GM23338 (cell line): ENCODE data around the gene CACNB3. TPM values are rescaled to one million over a fixed set of nuclear protein-coding genes. Genes with fewer than 3 reads are reported as not detected.

Source experiments
- ATAC-seq: fragments of 200-7000 bp; cut with Tn5 transposase; 3 replicates; pipeline ENCODE4 v1.9.1; 2020
- DNase-seq: peaks from one replicate; pipeline ENCODE4 v3.0.0-alpha.2; 2015; ENCODE audit warnings: low spot score
- H2AFZ ChIP-seq: fragments of 200-600 bp; sonication (generic); 2 replicates; pipeline ENCODE4 v1.8.0; 2016; ENCODE audit warnings: antibody characterized with exemption, mild to moderate bottlenecking, moderate library complexity
- H3F3A ChIP-seq: fragments of 200-600 bp; sonication (generic); replicated peaks from 2 replicates; pipeline ENCODE4 v1.8.0; 2017; ENCODE audit warnings: antibody characterized with exemption, mixed run types, low read depth
- H3K27ac ChIP-seq: fragments of 200-600 bp; sonication (generic); 2 replicates; pipeline ENCODE4 v1.6.1; 2016; ENCODE audit warnings: low read depth
- H3K27me3 ChIP-seq: fragments of 200-600 bp; sonication (generic); 2 replicates; pipeline ENCODE4 v1.8.0; 2016; ENCODE audit warnings: mild to moderate bottlenecking, mixed run types, moderate library complexity; ENCODE audit not compliant: insufficient read depth
- H3K36me3 ChIP-seq: fragments of 200-600 bp; sonication (generic); 2 replicates; pipeline ENCODE4 v1.8.0; 2016; ENCODE audit warnings: mild to moderate bottlenecking; ENCODE audit not compliant: insufficient read depth
- H3K4me1 ChIP-seq: fragments of 200-600 bp; sonication (generic); 2 replicates; pipeline ENCODE4 v1.8.0; 2016; ENCODE audit warnings: mild to moderate bottlenecking, moderate library complexity; ENCODE audit not compliant: insufficient read depth
- H3K4me2 ChIP-seq: fragments of 200-600 bp; sonication (generic); 2 replicates; pipeline ENCODE4 v1.7.1; 2017; ENCODE audit warnings: mixed run types
- H3K4me3 ChIP-seq: fragments of 200-600 bp; sonication (generic); 2 replicates; pipeline ENCODE4 v1.6.1; 2016; ENCODE audit warnings: mixed run types
- H3K79me2 ChIP-seq: fragments of 200-600 bp; sonication (generic); replicated peaks from 2 replicates; pipeline ENCODE4 v1.8.0; 2017; ENCODE audit warnings: mild to moderate bottlenecking; ENCODE audit not compliant: insufficient read depth
- H3K9me2 ChIP-seq: fragments of 200-600 bp; sonication (generic); 2 replicates; pipeline ENCODE4 v1.8.0; 2017; ENCODE audit not compliant: insufficient read depth
- H4K20me1 ChIP-seq: fragments of 200-600 bp; sonication (generic); replicated peaks from 2 replicates; pipeline ENCODE4 v1.8.0; 2017; ENCODE audit warnings: mild to moderate bottlenecking; ENCODE audit not compliant: insufficient read depth
- H3K27ac Mint-ChIP-seq: 2 replicates; pipeline ENCODE4 v1.8.0; 2020; ENCODE audit warnings: inconsistent platforms, mild to moderate bottlenecking, moderate library complexity, mixed read lengths
- H3K27me3 Mint-ChIP-seq: 3 replicates; pipeline ENCODE4 v1.8.0; 2022; ENCODE audit warnings: low read depth, mild to moderate bottlenecking, moderate library complexity, mixed read lengths, inconsistent platforms; ENCODE audit not compliant: insufficient read depth, poor library complexity
- H3K36me3 Mint-ChIP-seq: 3 replicates; pipeline ENCODE4 v1.8.0; 2021; ENCODE audit warnings: low read depth, mild to moderate bottlenecking, inconsistent platforms, moderate library complexity, mixed read lengths
- H3K4me1 Mint-ChIP-seq: 3 replicates; pipeline ENCODE4 v1.8.0; 2020; ENCODE audit warnings: mild to moderate bottlenecking, inconsistent platforms, mixed read lengths
- H3K4me3 Mint-ChIP-seq: 3 replicates; pipeline ENCODE4 v1.8.0; 2021; ENCODE audit warnings: moderate library complexity, mild to moderate bottlenecking, inconsistent platforms, mixed read lengths
- H3K9me3 Mint-ChIP-seq: 3 replicates; pipeline ENCODE4 v1.8.0; 2020; ENCODE audit warnings: moderate library complexity, mild to moderate bottlenecking, inconsistent platforms, mixed read lengths
- CREB1 ChIP-seq: fragments of 250-450 bp; sonication (Bioruptor Pico); IDR thresholded peaks from 2 replicates; pipeline ENCODE4 v1.5.0; 2020; ENCODE audit warnings: low read depth, mild to moderate bottlenecking, moderate library complexity
- CTCF ChIP-seq, 2 experiments: fragments of 200-600 bp in 1 of 2; sonication (generic) in 1 of 2; conservative IDR thresholded peaks; 2 replicates each; pipeline versions ENCODE4 v1.5.1 to v1.6.1; 2016 to 2017; ENCODE audit warnings: antibody characterized with exemption in 2 of 2, low read depth in 2 of 2, mild to moderate bottlenecking in 2 of 2, moderate library complexity in 1 of 2
- EZH2 ChIP-seq: fragments of 200-600 bp; sonication (generic); IDR thresholded peaks from one replicate; pipeline ENCODE4 v1.8.0; 2017; ENCODE audit warnings: antibody characterized with exemption, mild to moderate bottlenecking, low read depth; ENCODE audit not compliant: unreplicated experiment
- EZH2phosphoT487 ChIP-seq: fragments of 200-600 bp; sonication (generic); IDR thresholded peaks from one replicate; pipeline ENCODE4 v1.8.1; 2018; ENCODE audit warnings: antibody characterized with exemption; ENCODE audit not compliant: unreplicated experiment
- JUNB ChIP-seq: IDR thresholded peaks from one replicate; pipeline ENCODE4 v1.6.1; 2016; ENCODE audit warnings: antibody characterized with exemption; ENCODE audit not compliant: unreplicated experiment
- NANOG ChIP-seq: IDR thresholded peaks from 2 replicates; pipeline ENCODE4 v1.6.1; 2016; ENCODE audit warnings: antibody characterized with exemption, borderline replicate concordance
- STAT1 ChIP-seq: IDR thresholded peaks from one replicate; pipeline ENCODE4 v1.6.1; 2016; ENCODE audit warnings: antibody characterized with exemption; ENCODE audit not compliant: unreplicated experiment
- ZNF114 ChIP-seq: fragments of 250-450 bp; sonication (Bioruptor Pico); IDR thresholded peaks from 2 replicates; pipeline ENCODE4 v1.5.0; 2020; ENCODE audit warnings: mild to moderate bottlenecking, moderate library complexity
- polyA plus RNA-seq: library from polyadenylated mRNA; unstranded; fragments of >200 nt; fragmentation: Nextera tagmentation; extraction: Ambion mirVana; gene quantifications from 2 replicates; pipeline ENCODE4 v1.2.1, GENCODE V29; 2016
- total RNA-seq: library from RNA; depleted of rRNA; stranded (reverse); fragments of >200 nt; shearing (Covaris generic); gene quantifications from 2 replicates; pipeline ENCODE4 v1.2.3, GENCODE V29; 2014
- TF ChIP-seq, protein P1 (sequence below): fragments of 250-450 bp; sonication (Bioruptor Pico); IDR thresholded peaks from 2 replicates; pipeline ENCODE4 v1.5.0; 2020; ENCODE audit warnings: mild to moderate bottlenecking, moderate library complexity

Gene CACNB3
- total and polyA plus RNA-seq, 2 experiments from 2014 or later: 4.1 to 6.2 TPM

GRCh38 chr12:48768736-48769135, 49.6 kb upstream of the CACNB3 start (continued):
- TF ChIP-seq, protein P1, sequence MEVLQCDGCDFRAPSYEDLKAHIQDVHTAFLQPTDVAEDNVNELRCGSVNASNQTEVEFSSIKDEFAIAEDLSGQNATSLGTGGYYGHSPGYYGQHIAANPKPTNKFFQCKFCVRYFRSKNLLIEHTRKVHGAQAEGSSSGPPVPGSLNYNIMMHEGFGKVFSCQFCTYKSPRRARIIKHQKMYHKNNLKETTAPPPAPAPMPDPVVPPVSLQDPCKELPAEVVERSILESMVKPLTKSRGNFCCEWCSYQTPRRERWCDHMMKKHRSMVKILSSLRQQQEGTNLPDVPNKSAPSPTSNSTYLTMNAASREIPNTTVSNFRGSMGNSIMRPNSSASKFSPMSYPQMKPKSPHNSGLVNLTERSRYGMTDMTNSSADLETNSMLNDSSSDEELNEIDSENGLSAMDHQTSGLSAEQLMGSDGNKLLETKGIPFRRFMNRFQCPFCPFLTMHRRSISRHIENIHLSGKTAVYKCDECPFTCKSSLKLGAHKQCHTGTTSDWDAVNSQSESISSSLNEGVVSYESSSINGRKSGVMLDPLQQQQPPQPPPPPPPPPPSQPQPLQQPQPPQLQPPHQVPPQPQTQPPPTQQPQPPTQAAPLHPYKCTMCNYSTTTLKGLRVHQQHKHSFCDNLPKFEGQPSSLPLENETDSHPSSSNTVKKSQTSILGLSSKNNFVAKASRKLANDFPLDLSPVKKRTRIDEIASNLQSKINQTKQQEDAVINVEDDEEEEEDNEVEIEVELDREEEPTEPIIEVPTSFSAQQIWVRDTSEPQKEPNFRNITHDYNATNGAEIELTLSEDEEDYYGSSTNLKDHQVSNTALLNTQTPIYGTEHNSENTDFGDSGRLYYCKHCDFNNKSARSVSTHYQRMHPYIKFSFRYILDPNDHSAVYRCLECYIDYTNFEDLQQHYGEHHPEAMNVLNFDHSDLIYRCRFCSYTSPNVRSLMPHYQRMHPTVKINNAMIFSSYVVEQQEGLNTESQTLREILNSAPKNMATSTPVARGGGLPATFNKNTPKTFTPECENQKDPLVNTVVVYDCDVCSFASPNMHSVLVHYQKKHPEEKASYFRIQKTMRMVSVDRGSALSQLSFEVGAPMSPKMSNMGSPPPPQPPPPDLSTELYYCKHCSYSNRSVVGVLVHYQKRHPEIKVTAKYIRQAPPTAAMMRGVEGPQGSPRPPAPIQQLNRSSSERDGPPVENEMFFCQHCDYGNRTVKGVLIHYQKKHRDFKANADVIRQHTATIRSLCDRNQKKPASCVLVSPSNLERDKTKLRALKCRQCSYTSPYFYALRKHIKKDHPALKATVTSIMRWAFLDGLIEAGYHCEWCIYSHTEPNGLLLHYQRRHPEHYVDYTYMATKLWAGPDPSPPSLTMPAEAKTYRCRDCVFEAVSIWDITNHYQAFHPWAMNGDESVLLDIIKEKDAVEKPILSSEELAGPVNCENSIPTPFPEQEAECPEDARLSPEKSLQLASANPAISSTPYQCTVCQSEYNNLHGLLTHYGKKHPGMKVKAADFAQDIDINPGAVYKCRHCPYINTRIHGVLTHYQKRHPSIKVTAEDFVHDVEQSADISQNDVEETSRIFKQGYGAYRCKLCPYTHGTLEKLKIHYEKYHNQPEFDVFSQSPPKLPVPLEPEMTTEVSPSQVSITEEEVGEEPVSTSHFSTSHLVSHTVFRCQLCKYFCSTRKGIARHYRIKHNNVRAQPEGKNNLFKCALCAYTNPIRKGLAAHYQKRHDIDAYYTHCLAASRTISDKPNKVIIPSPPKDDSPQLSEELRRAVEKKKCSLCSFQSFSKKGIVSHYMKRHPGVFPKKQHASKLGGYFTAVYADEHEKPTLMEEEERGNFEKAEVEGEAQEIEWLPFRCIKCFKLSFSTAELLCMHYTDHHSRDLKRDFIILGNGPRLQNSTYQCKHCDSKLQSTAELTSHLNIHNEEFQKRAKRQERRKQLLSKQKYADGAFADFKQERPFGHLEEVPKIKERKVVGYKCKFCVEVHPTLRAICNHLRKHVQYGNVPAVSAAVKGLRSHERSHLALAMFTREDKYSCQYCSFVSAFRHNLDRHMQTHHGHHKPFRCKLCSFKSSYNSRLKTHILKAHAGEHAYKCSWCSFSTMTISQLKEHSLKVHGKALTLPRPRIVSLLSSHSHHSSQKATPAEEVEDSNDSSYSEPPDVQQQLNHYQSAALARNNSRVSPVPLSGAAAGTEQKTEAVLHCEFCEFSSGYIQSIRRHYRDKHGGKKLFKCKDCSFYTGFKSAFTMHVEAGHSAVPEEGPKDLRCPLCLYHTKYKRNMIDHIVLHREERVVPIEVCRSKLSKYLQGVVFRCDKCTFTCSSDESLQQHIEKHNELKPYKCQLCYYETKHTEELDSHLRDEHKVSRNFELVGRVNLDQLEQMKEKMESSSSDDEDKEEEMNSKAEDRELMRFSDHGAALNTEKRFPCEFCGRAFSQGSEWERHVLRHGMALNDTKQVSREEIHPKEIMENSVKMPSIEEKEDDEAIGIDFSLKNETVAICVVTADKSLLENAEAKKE (CRISPR knock-in tag): no peak

GRCh38 chr12:48770756-48771155, 47.5 kb upstream of the CACNB3 start:
- Histone ChIP-seq H3K9me2 (no peaks in the 10 kb centered on the region), H4K20me1 (no peaks in the 10 kb centered on the region), H3K27me3 (no peaks in the 10 kb centered on the region), H3K36me3 (no peaks in the 10 kb centered on the region), H3K4me2 (no peak overlapping the region), H3F3A (no peaks in the 10 kb centered on the region), H3K4me1 (peaks cover 7% of the 10 kb centered on the region), H3K27ac (no peak overlapping the region), H3K79me2 (no peaks in the 10 kb centered on the region), H3K4me3 (no peak overlapping the region), H2AFZ (no peak overlapping the region)
- no peak overlapping the region for H3K4me3 Mint-ChIP-seq
- H3K27me3 Mint-ChIP-seq: peaks cover 8% of the 10 kb centered on the region
- peaks cover 32% of the 10 kb centered on the region; the same call in 2 of the 3 replicates for H3K36me3 Mint-ChIP-seq
- DNase-seq (no peak), ATAC-seq (no peak)
- no peak overlapping the region for H3K27ac Mint-ChIP-seq
- peaks cover 23% of the 10 kb centered on the region for H3K4me1 Mint-ChIP-seq
- H3K9me3 Mint-ChIP-seq: no peaks in the 10 kb centered on the region
- no peak for TF ChIP-seq NANOG
- TF ChIP-seq, protein P1 (CRISPR knock-in tag): no peak
- TF ChIP-seq JUNB: no peak
- TF ChIP-seq ZNF114 (CRISPR knock-in tag): no peak
- no peak for TF ChIP-seq STAT1
- no peak for TF ChIP-seq CREB1 (CRISPR knock-in tag)
- no peak for TF ChIP-seq EZH2phosphoT487
- TF ChIP-seq CTCF (conservative IDR thresholded peaks at IDR 0.05; ENCODE audit: low read depth in 2 of 2): no peak
- TF ChIP-seq EZH2: no peak
